GM12878 (cell line): ENCODE data around the gene LRP1B.

Experiments
- CTCF ChIP-seq, 3 experiments: IDR thresholded peaks in 2 of 3; conservative IDR thresholded peaks in 1 of 3; 2 replicates each; pipeline ENCODE4 v1.5.1; 2011; ENCODE audit warnings: low read depth in 3 of 3, low read length in 3 of 3, mild to moderate bottlenecking in 3 of 3, control low read depth in 2 of 3, moderate library complexity in 2 of 3, inconsistent platforms in 1 of 3, mixed read lengths in 1 of 3; ENCODE audit not compliant: control insufficient read depth in 2 of 3, insufficient read depth in 1 of 3; ENCODE audit errors: extremely low read depth in 1 of 3
- RFX5 ChIP-seq: IDR thresholded peaks from 2 replicates; pipeline ENCODE4 v1.6.1; 2011; ENCODE audit warnings: low read depth, low read length, improper control_type of control experiment

DNA sequence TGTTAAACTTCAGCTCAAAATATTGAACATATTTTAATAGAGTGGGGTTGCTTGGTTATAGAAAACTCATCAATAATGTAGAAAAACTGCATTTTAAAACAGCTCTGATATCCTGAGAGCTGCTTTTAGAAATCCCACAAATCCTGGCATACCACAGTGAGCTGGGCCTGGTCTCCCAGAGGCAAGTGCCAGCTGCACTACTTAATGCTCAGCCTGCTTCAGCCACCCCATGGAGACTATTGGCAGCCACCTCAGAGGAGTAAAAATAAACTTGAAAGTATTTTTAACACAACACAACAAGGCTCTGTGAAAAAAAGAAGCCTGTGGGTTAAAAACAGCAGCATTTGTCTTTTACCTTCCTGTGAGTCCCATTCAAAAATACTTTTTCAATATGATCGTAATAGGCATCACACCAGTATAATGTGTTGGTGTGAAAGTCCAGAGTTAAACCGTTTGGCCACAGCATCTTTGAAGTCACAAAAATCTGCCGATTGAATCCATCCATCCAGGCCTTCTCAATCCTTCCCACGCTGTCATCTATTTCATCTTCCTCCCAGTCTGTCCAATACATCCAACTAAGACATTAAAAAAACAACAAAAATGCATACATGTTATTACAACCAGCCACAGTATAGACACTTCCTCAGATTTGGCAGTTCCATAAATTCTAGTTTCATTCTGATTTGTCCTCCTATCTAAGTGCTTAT lies 1115.3 kb downstream of the LRP1B start:
- no peak for TF ChIP-seq CTCF (IDR thresholded peaks at IDR 0.05 in 2 of 3, conservative IDR thresholded peaks at IDR 0.05 in 1 of 3; ENCODE audit: control insufficient read depth in 2 of 3, extremely low read depth in 1 of 3, insufficient read depth in 1 of 3, low read depth in 3 of 3, low read length in 3 of 3)
- no peak for TF ChIP-seq RFX5
